ENCODE measurements around the gene CTU2.

DNA sequence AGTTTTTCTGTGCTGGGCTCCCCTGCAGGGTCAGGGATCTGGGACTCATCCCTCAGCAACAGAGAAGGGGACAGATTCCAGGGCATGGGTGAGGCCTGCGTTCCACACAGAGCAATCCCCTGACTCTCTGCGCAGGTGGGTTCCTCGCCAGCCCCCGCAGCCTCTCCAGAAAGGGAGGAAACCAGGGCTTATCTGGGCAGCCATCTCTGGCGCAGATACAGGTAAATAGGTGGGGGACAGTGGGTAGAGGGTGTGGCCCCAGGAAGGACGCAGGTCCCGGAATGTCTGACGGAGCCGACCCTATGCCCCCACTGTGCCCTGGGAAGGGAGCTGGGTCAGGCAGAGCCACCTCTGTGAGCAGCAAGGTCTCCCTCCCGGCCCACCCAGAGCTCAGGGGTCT, 55.5 kb downstream of the CTU2 start:
- TF ChIP-seq, protein P1, sequence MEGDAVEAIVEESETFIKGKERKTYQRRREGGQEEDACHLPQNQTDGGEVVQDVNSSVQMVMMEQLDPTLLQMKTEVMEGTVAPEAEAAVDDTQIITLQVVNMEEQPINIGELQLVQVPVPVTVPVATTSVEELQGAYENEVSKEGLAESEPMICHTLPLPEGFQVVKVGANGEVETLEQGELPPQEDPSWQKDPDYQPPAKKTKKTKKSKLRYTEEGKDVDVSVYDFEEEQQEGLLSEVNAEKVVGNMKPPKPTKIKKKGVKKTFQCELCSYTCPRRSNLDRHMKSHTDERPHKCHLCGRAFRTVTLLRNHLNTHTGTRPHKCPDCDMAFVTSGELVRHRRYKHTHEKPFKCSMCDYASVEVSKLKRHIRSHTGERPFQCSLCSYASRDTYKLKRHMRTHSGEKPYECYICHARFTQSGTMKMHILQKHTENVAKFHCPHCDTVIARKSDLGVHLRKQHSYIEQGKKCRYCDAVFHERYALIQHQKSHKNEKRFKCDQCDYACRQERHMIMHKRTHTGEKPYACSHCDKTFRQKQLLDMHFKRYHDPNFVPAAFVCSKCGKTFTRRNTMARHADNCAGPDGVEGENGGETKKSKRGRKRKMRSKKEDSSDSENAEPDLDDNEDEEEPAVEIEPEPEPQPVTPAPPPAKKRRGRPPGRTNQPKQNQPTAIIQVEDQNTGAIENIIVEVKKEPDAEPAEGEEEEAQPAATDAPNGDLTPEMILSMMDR (IDR thresholded peaks at IDR 0.05): no peak
- TF ChIP-seq EP300 (IDR thresholded peaks at IDR 0.05) (no peak), POLR2A (IDR thresholded peaks at IDR 0.05) (no peak)

Data from stomach (tissue), 4 donors.